Gastrocnemius medialis (tissue), 4 donors: ENCODE data around the gene XCL2.

ENCODE experiments used
- POLR2A ChIP-seq, 2 donors: fragments of 450-650 bp; IDR thresholded peaks; one replicate each; pipeline ENCODE4 v1.6.1; 2017; ENCODE audit warnings: antibody characterized with exemption in 2 of 2, mild to moderate bottlenecking in 2 of 2, moderate library complexity in 2 of 2
- TF ChIP-seq, protein P1 (sequence below), 5 experiments: fragments of 450-650 bp in 3 of 5; fragments of 200-600 bp in 2 of 5; sonication (generic) in 2 of 5; IDR thresholded peaks in 4 of 5; conservative IDR thresholded peaks in 1 of 5; 1 replicate in 4 of 5; 2 replicates in 1 of 5; pipeline ENCODE4 v1.5.1; 2016 to 2019; ENCODE audit warnings: antibody characterized with exemption in 5 of 5, mild to moderate bottlenecking in 3 of 5, moderate library complexity in 3 of 5

DNA sequence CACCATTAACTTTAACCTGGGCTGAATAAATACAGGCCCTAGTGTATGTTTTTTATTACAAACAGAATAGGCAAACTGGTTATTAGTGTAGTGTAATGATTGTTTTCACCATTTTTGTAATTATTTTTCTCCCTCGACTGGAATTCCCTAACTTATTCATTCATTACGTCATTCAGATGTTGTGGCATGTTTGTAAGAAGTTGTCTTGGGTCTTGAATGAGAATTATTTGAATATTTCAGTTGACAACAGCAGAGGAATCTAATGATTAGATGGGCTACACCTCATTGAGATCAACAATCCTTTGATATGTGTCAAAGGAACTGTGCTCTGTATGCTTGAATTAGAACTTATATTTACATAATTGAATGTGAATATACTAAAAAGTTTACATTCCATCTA is 45.4 kb upstream of the XCL2 start:
- TF ChIP-seq, protein P1, sequence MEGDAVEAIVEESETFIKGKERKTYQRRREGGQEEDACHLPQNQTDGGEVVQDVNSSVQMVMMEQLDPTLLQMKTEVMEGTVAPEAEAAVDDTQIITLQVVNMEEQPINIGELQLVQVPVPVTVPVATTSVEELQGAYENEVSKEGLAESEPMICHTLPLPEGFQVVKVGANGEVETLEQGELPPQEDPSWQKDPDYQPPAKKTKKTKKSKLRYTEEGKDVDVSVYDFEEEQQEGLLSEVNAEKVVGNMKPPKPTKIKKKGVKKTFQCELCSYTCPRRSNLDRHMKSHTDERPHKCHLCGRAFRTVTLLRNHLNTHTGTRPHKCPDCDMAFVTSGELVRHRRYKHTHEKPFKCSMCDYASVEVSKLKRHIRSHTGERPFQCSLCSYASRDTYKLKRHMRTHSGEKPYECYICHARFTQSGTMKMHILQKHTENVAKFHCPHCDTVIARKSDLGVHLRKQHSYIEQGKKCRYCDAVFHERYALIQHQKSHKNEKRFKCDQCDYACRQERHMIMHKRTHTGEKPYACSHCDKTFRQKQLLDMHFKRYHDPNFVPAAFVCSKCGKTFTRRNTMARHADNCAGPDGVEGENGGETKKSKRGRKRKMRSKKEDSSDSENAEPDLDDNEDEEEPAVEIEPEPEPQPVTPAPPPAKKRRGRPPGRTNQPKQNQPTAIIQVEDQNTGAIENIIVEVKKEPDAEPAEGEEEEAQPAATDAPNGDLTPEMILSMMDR (IDR thresholded peaks at IDR 0.05 in 4 of 5, conservative IDR thresholded peaks at IDR 0.05 in 1 of 5) = no peak
- TF ChIP-seq POLR2A (IDR thresholded peaks at IDR 0.05) = no peak
